ENCODE results near the gene HBG1. TPM values are rescaled to one million over a fixed set of nuclear protein-coding genes. Genes with fewer than 3 reads are reported as not detected.
"Not testable (repeated sequence)": the region's sequence is repeated elsewhere in the genome, so short reads cannot be mapped to it uniquely, and the experiment has no call there.

The HBG1 gene
- not detected for total RNA-seq

GRCh38 chr11:5249807-5250396 is at the start of gene HBG1:
Gene HBG1 (minus strand): TSS chr11:5249857. CDS start chr11:5249804, 53 bp downstream.
- ATAC-seq (ENCODE audit: low FRiP score); DNase-seq (ENCODE audit: low spot score): not testable (repeated sequence)

- no peak for DNase-seq (ENCODE audit: low spot score)
- TF ChIP-seq CTCF (IDR thresholded peaks at IDR 0.05), result no peak
- no peak for ATAC-seq (ENCODE audit: low FRiP score)
Measured at GRCh38 chr11:5298451-5298850, 48.8 kb upstream of the HBG1 start.

- DNase-seq (ENCODE audit: low spot score) (no peak), ATAC-seq (ENCODE audit: low FRiP score) (no peak)
- TF ChIP-seq CTCF (IDR thresholded peaks at IDR 0.05), result no peak
Measured at GRCh38 chr11:5297721-5298323, 48.2 kb upstream of the HBG1 start.

DNA sequence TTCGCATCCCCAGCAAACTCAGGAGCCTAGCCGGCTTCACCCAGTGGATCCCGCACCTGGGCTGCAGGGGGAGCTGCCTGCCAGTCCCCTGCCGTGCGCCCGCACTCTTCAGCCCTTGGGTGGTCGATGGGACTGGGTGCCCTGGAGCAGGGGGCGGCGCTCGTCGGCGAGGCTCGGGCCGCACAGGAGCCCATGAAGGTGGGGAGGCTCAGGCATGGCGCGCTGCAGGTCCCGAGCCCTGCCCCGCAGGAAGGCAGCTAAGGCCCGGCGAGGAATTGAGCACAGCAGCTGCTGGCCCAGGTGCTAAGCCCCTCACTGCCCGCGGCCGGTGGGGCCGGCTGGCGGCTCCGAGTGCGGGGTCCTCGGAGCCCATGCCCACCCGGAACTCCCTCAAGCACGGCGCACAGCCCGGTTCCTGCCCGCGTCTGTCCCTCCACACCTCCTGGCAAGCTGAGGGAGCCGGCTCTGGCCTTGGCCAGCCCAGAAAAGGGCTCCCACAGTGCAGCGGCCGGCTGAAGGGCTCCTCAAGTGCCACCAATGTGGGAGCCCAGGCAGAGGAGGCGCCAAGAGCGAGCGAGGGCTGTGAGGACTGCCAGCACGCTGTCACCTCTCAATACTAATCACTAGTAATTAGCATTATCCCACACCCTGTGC is 44.8 kb upstream of the HBG1 start:
- not testable (repeated sequence) for DNase-seq (ENCODE audit: low spot score); ATAC-seq (ENCODE audit: low FRiP score)

DNA sequence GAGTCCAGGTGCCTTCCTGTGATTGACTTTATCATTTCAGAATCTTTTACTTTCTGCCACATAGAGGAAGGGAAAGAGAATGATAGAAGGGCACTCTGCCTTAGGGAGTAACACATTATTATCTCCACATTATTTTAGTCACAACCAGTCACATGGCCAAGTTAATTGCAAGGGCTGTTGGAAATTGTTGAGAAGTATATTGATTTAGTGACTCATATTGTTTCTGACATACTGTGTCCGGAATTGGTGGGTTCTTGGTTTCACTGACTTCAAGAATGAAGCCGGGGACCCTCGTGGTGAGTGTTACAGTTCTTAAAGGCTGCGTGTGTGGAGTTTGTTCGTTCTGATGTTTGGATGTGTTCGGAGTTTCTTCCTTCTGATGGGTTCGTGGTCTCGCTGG is 43.4 kb upstream of the HBG1 start:
- no peak for ATAC-seq (ENCODE audit: low FRiP score)
- no peak for DNase-seq (ENCODE audit: low spot score)
- TF ChIP-seq CTCF (IDR thresholded peaks at IDR 0.05), result no peak

- ATAC-seq (ENCODE audit: low FRiP score), result no peak
Measured at GRCh38 chr11:5291207-5291838, 41.7 kb upstream of the HBG1 start.

GRCh38 chr11:5290106-5290505 is 40.4 kb upstream of the HBG1 start:
- DNase-seq (ENCODE audit: low spot score), result no peak
- no peak for ATAC-seq (ENCODE audit: low FRiP score)
- no peak for TF ChIP-seq CTCF (IDR thresholded peaks at IDR 0.05)

More at GRCh38 chr11:5291207-5291838, 41.7 kb upstream of the HBG1 start:
- no peak for TF ChIP-seq CTCF (IDR thresholded peaks at IDR 0.05)
- no peak for DNase-seq (ENCODE audit: low spot score)

DNA sequence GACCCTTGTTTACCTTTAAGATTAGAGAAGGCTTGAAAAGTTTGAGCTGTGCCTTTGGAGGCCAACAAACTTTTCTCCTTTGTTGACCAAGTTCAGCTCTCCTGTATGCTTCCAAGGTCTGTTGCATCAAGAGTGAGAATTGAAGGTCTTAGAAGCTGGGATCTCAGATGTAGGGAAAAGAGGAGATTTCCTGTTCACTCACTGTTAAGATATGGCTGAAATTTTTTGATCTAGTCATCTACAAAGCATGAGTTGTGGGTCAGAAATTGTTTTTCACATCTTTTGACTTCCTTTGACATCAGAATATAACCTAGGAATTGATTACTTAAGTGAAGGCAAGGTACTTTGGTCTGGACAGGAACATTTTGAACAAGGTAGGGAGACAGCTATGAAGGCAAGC is 40.0 kb upstream of the HBG1 start:
- DNase-seq (ENCODE audit: low spot score) (no peak), ATAC-seq (ENCODE audit: low FRiP score) (no peak)
- no peak for TF ChIP-seq CTCF (IDR thresholded peaks at IDR 0.05)

Measured in omental fat pad (tissue), 4 donors.